K562 (cell line): ENCODE results near the gene HPCAL1. TPM values are rescaled to one million over a fixed set of nuclear protein-coding genes. Genes with fewer than 3 reads are reported as not detected.

Experiments
- ATAC-seq: fragments of 200-7000 bp; cut with Tn5 transposase; 3 replicates; pipeline ENCODE4 v1.9.1; 2020; ENCODE audit warnings: moderate library complexity
- BruUV-seq: library from RNA; stranded (reverse); fragments of 400-500 nt; replicated peaks from 2 replicates; lab custom pipeline; 2021; lab: Mats Ljungman, UMichigan
- CTCF ChIA-PET: fragments of 300-600 bp; formaldehyde crosslinking; extraction: SDS; loops from one replicate; lab custom pipeline; 2021; ENCODE audit warnings: low intra/inter-chr PET ratio; lab: Yijun Ruan, JAX
- POLR2A ChIA-PET: fragments of 300-600, 350-650 bp; sonication (Branson Sonifier 250); formaldehyde crosslinking; extraction: SDS; loops from one replicate; lab custom pipeline; 2021; ENCODE audit warnings: antibody characterized with exemption, inconsistent platforms; lab: Yijun Ruan, JAX
- DNase-seq, 4 experiments: peaks; one replicate each; pipeline versions ENCODE4 v3.0.0 to v3.0.0-alpha.2; 2011 to 2018; ENCODE audit warnings: low spot score in 3 of 4, mixed read lengths in 3 of 4; ENCODE audit errors: extremely low read depth in 1 of 4
- FAIRE-seq: peaks from 2 replicates; lab custom pipeline; 2011; peaks lifted over from hg19 to GRCh38; lab: Jason Lieb, UNC
- H2AFZ ChIP-seq: 2 replicates; pipeline ENCODE4 v1.6.0; 2011; ENCODE audit warnings: low read depth, low read length, control low read depth, inconsistent platforms
- H3K27ac ChIP-seq: fragments of 200-600 bp; 3 replicates; pipeline ENCODE4 v1.8.0; 2011; ENCODE audit warnings: low read depth, mild to moderate bottlenecking, control low read depth, inconsistent platforms, low read length, moderate library complexity, mixed read lengths; ENCODE audit errors: extremely low read depth
- H3K27me3 ChIP-seq, 2 experiments: fragments of 300-600 bp in 1 of 2; 2 replicates in 1 of 2; 3 replicates in 1 of 2; pipeline versions ENCODE4 v1.6.0 to v1.8.0; 2011; ENCODE audit warnings: inconsistent platforms in 2 of 2, low read length in 2 of 2, mild to moderate bottlenecking in 1 of 2, mixed read lengths in 1 of 2, moderate library complexity in 1 of 2; ENCODE audit not compliant: control insufficient read depth in 2 of 2, insufficient read depth in 2 of 2
- H3K36me3 ChIP-seq: fragments of 300-600 bp; 3 replicates; pipeline ENCODE4 v1.8.0; 2011; ENCODE audit warnings: mild to moderate bottlenecking, low read length, inconsistent platforms; ENCODE audit not compliant: control insufficient read depth, insufficient read depth
- H3K4me1 ChIP-seq, 2 experiments: fragments of 200-600 bp in 1 of 2; replicated peaks in 1 of 2; 2 replicates in 1 of 2; 3 replicates in 1 of 2; pipeline versions ENCODE4 v1.5.1 to v1.8.0; 2011; ENCODE audit warnings: inconsistent platforms in 2 of 2, low read length in 2 of 2, mild to moderate bottlenecking in 1 of 2, mixed read lengths in 1 of 2, moderate library complexity in 1 of 2; ENCODE audit not compliant: control insufficient read depth in 2 of 2, insufficient read depth in 2 of 2
- H3K4me2 ChIP-seq: 2 replicates; pipeline ENCODE4 v1.6.1; 2011; ENCODE audit warnings: low read length, control low read depth, inconsistent platforms, mixed read lengths; ENCODE audit not compliant: insufficient read depth
- H3K4me3 ChIP-seq: fragments of 200-600 bp; sonication (generic), shearing (Covaris generic); 2 replicates; pipeline ENCODE4 v1.5.1; 2016; ENCODE audit warnings: control low read depth, inconsistent platforms
- H3K79me2 ChIP-seq: fragments of 200-600 bp; 3 replicates; pipeline ENCODE4 v1.8.0; 2011; ENCODE audit warnings: low read length, inconsistent platforms; ENCODE audit not compliant: control insufficient read depth, insufficient read depth
- H3K9ac ChIP-seq, 2 experiments: 2 replicates each; pipeline versions ENCODE4 v1.6.0 to v1.6.1; 2011; ENCODE audit warnings: low read depth in 2 of 2, low read length in 2 of 2, control low read depth in 1 of 2, inconsistent platforms in 1 of 2, mild to moderate bottlenecking in 1 of 2, mixed read lengths in 1 of 2; ENCODE audit not compliant: insufficient read depth in 1 of 2
- H3K9me1 ChIP-seq: one replicate; pipeline ENCODE4 v1.6.0; 2011; ENCODE audit warnings: inconsistent platforms, mild to moderate bottlenecking, low read length, moderate library complexity; ENCODE audit not compliant: control insufficient read depth, insufficient read depth
- H3K9me3 ChIP-seq: replicated peaks from 2 replicates; pipeline ENCODE4 v1.5.1; 2011; ENCODE audit warnings: low read depth, low read length, inconsistent platforms; ENCODE audit not compliant: control insufficient read depth, insufficient read depth
- H4K20me1 ChIP-seq: replicated peaks from 2 replicates; pipeline ENCODE4 v1.6.1; 2011; ENCODE audit warnings: low read length, inconsistent platforms, mixed read lengths; ENCODE audit not compliant: control insufficient read depth, insufficient read depth
- ATF1 ChIP-seq, 2 experiments: fragments of 450-650 bp in 1 of 2; IDR thresholded peaks; 2 replicates each; pipeline ENCODE4 v1.6.1; 2016; ENCODE audit warnings: missing compliant biosample characterization in 1 of 2, missing genetic modification characterization in 1 of 2
- CBX3 ChIP-seq, 2 experiments: IDR thresholded peaks; 1 replicate in 1 of 2; 2 replicates in 1 of 2; pipeline ENCODE4 v1.6.1; 2012; ENCODE audit warnings: inconsistent platforms in 2 of 2, low read length in 2 of 2, borderline replicate concordance in 1 of 2, control low read depth in 1 of 2
- CCNT2 ChIP-seq: IDR thresholded peaks from 2 replicates; pipeline ENCODE4 v1.6.1; 2011; ENCODE audit warnings: borderline replicate concordance, low read depth, mild to moderate bottlenecking, moderate library complexity, mixed read lengths, low read length; ENCODE audit not compliant: insufficient read length; ENCODE audit errors: extremely low read depth
- GATAD2A ChIP-seq: fragments of 450-650 bp; IDR thresholded peaks from 2 replicates; pipeline ENCODE4 v1.6.1; 2017
- HNRNPH1 ChIP-seq: fragments of 200-400 bp; formaldehyde crosslinking; optimal IDR thresholded peaks from 2 replicates; pipeline ENCODE3; 2017; ENCODE audit warnings: low read depth, mild to moderate bottlenecking, low read length, moderate library complexity
- NR3C1 ChIP-seq: sonication (generic); formaldehyde crosslinking; IDR thresholded peaks from 2 replicates; pipeline ENCODE4 v1.8.1; 2022; ENCODE audit warnings: missing genetic modification reagents
- RFX1 ChIP-seq: fragments of 450-650 bp; IDR thresholded peaks from 2 replicates; pipeline ENCODE4 v1.6.1; 2016; ENCODE audit warnings: mild to moderate bottlenecking, moderate library complexity
- SMAD3 ChIP-seq: fragments of 450-650 bp; formaldehyde crosslinking; conservative IDR thresholded peaks from 2 replicates; pipeline ENCODE4 v1.4.0; 2020; ENCODE audit warnings: mild to moderate bottlenecking
- YBX1 ChIP-seq: fragments of 450-650 bp; IDR thresholded peaks from 2 replicates; pipeline ENCODE4 v1.7.1; 2016; ENCODE audit warnings: mild to moderate bottlenecking
- ZNF24 ChIP-seq: fragments of 450-650 bp; IDR thresholded peaks from 2 replicates; pipeline ENCODE4 v1.6.1; 2016
- ZNF707 ChIP-seq: fragments of 250-450 bp; sonication (Bioruptor Pico); conservative IDR thresholded peaks from 2 replicates; pipeline ENCODE4 v1.8.0; 2022; ENCODE audit warnings: inconsistent platforms, mild to moderate bottlenecking, moderate library complexity
- WGBS: fragments of 100-300 bp; shearing (Covaris generic); methylation state at CpG from one replicate; pipeline ENCODE4 v1.1.6; 2016; ENCODE audit warnings: low coverage, mixed read lengths; ENCODE audit not compliant: insufficient coverage; ENCODE audit errors: missing lambda C conversion rate; 5-methylcytosine and 5-hydroxymethylcytosine counted together
- in situ Hi-C: fragments of 300-500 bp; cut with MboI; formaldehyde crosslinking; loops from 4 replicates; pipeline ENCODE4 v1.15.0; 2018; ENCODE audit warnings: inconsistent platforms, mixed read lengths
- intact Hi-C: fragments of 100-400 bp; cut with micrococcal nuclease; formaldehyde crosslinking; loops from 2 replicates; pipeline ENCODE4 v1.14.2; 2022
- polyA plus RNA-seq, 8 experiments: library from polyadenylated mRNA; depleted of rRNA in 4 of 8; stranded (reverse) in 5 of 8; unstranded in 3 of 8; fragments of >200 nt; fragmentation: Nextera tagmentation in 2 of 8; fragmentation: Illumina TruSeq in 1 of 8; extraction: Ambion mirVana in 2 of 8; extraction: Trizol in 1 of 8; gene quantifications; 2 replicates each; pipeline versions ENCODE4 v1.2.1 to v1.2.3, GENCODE V29; 2011 to 2014; ENCODE audit warnings: inconsistent platforms in 1 of 8, missing spikeins in 1 of 8
- total RNA-seq, 7 experiments: library from RNA; depleted of rRNA in 6 of 7; stranded (reverse); fragments of >200 nt in 6 of 7; fragmentation: Illumina TruSeq in 2 of 7; extraction: Trizol in 2 of 7; gene quantifications; 2 replicates each; pipeline versions ENCODE4 v1.2.1 to v1.2.3, GENCODE V29; 2011 to 2021; ENCODE audit warnings: low replicate concordance in 1 of 7
- TF ChIP-seq, protein P1 (sequence below): sonication (generic); formaldehyde crosslinking; IDR thresholded peaks from 2 replicates; pipeline ENCODE4 v1.8.0; 2022; ENCODE audit warnings: mild to moderate bottlenecking, missing genetic modification reagents
- TF ChIP-seq, protein P2 (sequence below): fragments of 450-650 bp; formaldehyde crosslinking; IDR thresholded peaks from 2 replicates; pipeline ENCODE4 v1.4.0; 2022; ENCODE audit warnings: missing genetic modification characterization
- TF ChIP-seq, protein P3 (sequence below): fragments of 250-450 bp; sonication (Bioruptor Pico); IDR thresholded peaks from 2 replicates; pipeline ENCODE4 v1.8.0; 2021; ENCODE audit warnings: moderate library complexity, mild to moderate bottlenecking, inconsistent platforms
- TF ChIP-seq, protein P4 (sequence below): fragments of 150-350 bp; conservative IDR thresholded peaks from 2 replicates; pipeline ENCODE4 v1.6.1; 2014; ENCODE audit warnings: low read length

HPCAL1 gene
- total and polyA plus RNA-seq, 9 of the 15 experiments (the other 6 are each of a cell fraction or from before 2014, with no cell fraction given) = 2.7 to 65.5 (median 23.9) TPM

DNA sequence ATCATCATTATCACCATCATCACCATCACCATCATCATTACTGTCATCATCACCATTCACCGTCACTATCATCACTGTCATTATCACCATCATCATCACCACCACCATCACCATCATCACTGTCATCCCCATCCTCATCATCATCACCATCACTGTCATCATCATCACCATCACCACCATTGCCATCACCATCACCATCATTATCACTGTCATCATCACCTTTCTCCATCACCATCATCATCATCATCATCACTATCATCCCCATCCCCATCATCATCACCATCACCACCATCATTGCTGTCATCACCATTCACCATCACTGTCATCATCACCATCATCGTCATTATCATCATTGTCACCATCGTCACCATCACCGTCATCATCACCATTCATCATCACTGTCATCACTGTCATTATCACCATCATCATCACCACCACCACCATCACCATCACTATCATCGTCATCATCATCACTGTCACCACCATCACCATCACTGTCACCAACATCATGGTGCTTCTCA lies 9.8 kb downstream of the HPCAL1 start:
- intact Hi-C loops = no loop called here
- Histone ChIP-seq H3K4me1 (peaks cover 9 to 17% of the 10 kb centered on the region in 2 experiments; a peak in 4 of 5 replicates), H3K9me3 (no peaks in the 10 kb centered on the region), H3K27me3 (no peaks in the 10 kb centered on the region; a peak in 1 of 5 replicates), H4K20me1 (no peaks in the 10 kb centered on the region; the same call in 1 of the 2 replicates), H2AFZ (no peak overlapping the region), H3K9me1 (peaks cover 2% of the 10 kb centered on the region), H3K79me2 (peaks cover 92% of the 10 kb centered on the region), H3K36me3 (peaks cover 12% of the 10 kb centered on the region), H3K27ac (no peak overlapping the region), H3K4me3 (no peak overlapping the region), H3K4me2 (no peak overlapping the region), H3K9ac (no peak overlapping the region)
- FAIRE-seq = no peak
- no peak for ATAC-seq
- 81% methylated on average over 5 of the region's 5 CpGs for WGBS
- in situ Hi-C loops = no loop called here
- ChIA-PET CTCF (interaction anchor here (0.6 kb wide), 1 partner anchor 45 kb away, joined by 3 read pairs; no protein-coding TSS in a partner anchor), POLR2A (no interaction called here)
- no peak for DNase-seq
- no TSS peak for BruUV-seq
- no peak for TF ChIP-seq CCNT2
- TF ChIP-seq YBX1 = peak; percentile 78; the same call in 1 of the 2 replicates
- no peak for TF ChIP-seq HNRNPH1
- no peak for TF ChIP-seq ZNF24
- no peak for TF ChIP-seq RFX1
- TF ChIP-seq GATAD2A = no peak; the same call in 1 of the 2 replicates
- no peak for TF ChIP-seq SMAD3 (CRISPR knock-in tag)
- no peak for TF ChIP-seq ZNF707 (CRISPR knock-in tag)
- no peak for TF ChIP-seq ATF1 (CRISPR knock-in tag; IDR thresholded peaks at IDR 0.05)
- TF ChIP-seq ATF1 (tag; IDR thresholded peaks at IDR 0.05) = peak; percentile 79
- TF ChIP-seq, protein P1, sequence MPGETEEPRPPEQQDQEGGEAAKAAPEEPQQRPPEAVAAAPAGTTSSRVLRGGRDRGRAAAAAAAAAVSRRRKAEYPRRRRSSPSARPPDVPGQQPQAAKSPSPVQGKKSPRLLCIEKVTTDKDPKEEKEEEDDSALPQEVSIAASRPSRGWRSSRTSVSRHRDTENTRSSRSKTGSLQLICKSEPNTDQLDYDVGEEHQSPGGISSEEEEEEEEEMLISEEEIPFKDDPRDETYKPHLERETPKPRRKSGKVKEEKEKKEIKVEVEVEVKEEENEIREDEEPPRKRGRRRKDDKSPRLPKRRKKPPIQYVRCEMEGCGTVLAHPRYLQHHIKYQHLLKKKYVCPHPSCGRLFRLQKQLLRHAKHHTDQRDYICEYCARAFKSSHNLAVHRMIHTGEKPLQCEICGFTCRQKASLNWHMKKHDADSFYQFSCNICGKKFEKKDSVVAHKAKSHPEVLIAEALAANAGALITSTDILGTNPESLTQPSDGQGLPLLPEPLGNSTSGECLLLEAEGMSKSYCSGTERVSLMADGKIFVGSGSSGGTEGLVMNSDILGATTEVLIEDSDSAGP (CRISPR knock-in tag) = no peak
- TF ChIP-seq CBX3 (IDR thresholded peaks at IDR 0.05; ENCODE audit: borderline replicate concordance in 1 of 2, low read length in 2 of 2) = no peak
- TF ChIP-seq, protein P2, sequence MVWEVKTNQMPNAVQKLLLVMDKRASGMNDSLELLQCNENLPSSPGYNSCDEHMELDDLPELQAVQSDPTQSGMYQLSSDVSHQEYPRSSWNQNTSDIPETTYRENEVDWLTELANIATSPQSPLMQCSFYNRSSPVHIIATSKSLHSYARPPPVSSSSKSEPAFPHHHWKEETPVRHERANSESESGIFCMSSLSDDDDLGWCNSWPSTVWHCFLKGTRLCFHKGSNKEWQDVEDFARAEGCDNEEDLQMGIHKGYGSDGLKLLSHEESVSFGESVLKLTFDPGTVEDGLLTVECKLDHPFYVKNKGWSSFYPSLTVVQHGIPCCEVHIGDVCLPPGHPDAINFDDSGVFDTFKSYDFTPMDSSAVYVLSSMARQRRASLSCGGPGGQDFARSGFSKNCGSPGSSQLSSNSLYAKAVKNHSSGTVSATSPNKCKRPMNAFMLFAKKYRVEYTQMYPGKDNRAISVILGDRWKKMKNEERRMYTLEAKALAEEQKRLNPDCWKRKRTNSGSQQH = 0 out of 2 replicates have a peak, but pooled peaks have one; percentile 17
- TF ChIP-seq, protein P3, sequence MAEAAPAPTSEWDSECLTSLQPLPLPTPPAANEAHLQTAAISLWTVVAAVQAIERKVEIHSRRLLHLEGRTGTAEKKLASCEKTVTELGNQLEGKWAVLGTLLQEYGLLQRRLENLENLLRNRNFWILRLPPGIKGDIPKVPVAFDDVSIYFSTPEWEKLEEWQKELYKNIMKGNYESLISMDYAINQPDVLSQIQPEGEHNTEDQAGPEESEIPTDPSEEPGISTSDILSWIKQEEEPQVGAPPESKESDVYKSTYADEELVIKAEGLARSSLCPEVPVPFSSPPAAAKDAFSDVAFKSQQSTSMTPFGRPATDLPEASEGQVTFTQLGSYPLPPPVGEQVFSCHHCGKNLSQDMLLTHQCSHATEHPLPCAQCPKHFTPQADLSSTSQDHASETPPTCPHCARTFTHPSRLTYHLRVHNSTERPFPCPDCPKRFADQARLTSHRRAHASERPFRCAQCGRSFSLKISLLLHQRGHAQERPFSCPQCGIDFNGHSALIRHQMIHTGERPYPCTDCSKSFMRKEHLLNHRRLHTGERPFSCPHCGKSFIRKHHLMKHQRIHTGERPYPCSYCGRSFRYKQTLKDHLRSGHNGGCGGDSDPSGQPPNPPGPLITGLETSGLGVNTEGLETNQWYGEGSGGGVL (CRISPR knock-in tag) = no peak
- no peak for TF ChIP-seq NR3C1 (CRISPR knock-in tag)
- TF ChIP-seq, protein P4, sequence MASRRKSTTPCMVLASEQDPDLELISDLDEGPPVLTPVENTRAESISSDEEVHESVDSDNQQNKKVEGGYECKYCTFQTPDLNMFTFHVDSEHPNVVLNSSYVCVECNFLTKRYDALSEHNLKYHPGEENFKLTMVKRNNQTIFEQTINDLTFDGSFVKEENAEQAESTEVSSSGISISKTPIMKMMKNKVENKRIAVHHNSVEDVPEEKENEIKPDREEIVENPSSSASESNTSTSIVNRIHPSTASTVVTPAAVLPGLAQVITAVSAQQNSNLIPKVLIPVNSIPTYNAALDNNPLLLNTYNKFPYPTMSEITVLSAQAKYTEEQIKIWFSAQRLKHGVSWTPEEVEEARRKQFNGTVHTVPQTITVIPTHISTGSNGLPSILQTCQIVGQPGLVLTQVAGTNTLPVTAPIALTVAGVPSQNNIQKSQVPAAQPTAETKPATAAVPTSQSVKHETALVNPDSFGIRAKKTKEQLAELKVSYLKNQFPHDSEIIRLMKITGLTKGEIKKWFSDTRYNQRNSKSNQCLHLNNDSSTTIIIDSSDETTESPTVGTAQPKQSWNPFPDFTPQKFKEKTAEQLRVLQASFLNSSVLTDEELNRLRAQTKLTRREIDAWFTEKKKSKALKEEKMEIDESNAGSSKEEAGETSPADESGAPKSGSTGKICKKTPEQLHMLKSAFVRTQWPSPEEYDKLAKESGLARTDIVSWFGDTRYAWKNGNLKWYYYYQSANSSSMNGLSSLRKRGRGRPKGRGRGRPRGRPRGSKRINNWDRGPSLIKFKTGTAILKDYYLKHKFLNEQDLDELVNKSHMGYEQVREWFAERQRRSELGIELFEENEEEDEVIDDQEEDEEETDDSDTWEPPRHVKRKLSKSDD = no peak
